ENCODE results near the gene RFXANK.
A peak's percentile ranks its signal among the peaks of the same experiment; 100 is the strongest.

RFXANK gene

GRCh38 chr19:19179548-19180441 lies 12.3 kb upstream of the RFXANK start:
- Mint-ChIP-seq H3K36me3 (ENCODE audit: low read depth) (peaks cover 31% of the 10 kb centered on the region), H3K4me3 (no peak overlapping the region), H3K27ac (no peak overlapping the region), H3K27me3 (ENCODE audit: low read depth) (no peaks in the 10 kb centered on the region), H3K4me1 (ENCODE audit: low read depth) (no peaks in the 10 kb centered on the region), H3K9me3 (no peaks in the 10 kb centered on the region)
- DNase-seq (ENCODE audit: low spot score), result no peak

DNA sequence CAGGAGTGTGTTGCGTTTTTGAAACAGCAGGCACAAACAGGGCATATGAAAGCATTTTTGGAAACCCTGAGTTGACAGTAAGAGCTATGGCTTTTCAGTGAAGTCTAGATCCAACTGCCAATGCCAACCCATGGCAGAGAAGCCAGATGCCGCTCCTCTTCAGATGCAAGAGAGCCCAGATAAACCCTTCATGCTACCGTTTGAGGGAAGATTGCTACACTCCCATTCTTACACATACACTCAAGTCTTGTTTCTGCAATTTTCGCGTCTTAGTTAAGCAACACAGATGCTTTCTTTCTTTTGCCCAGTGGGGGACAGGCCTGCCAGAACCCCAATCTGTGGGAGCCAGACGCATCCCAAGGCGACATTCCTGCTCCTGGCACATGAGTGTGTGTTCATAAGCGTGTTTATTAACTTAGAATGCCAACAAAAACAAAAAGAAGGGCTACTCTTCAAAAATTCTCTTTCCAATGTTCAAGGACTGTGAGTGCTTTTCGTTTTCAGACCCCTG lies 10.5 kb upstream of the RFXANK start:
- Mint-ChIP-seq H3K4me1 (ENCODE audit: low read depth) (peaks cover 3% of the 10 kb centered on the region), H3K27ac (no peak overlapping the region), H3K9me3 (no peaks in the 10 kb centered on the region), H3K27me3 (ENCODE audit: low read depth) (no peaks in the 10 kb centered on the region), H3K4me3 (no peak overlapping the region), H3K36me3 (ENCODE audit: low read depth) (peaks cover 38% of the 10 kb centered on the region)
- DNase-seq (ENCODE audit: low spot score), result no peak

GRCh38 chr19:19185853-19186740 lies 6.0 kb upstream of the RFXANK start:
- DNase-seq (ENCODE audit: low spot score), result peak; percentile 41
- Mint-ChIP-seq H3K27me3 (ENCODE audit: low read depth) (no peaks in the 10 kb centered on the region), H3K36me3 (ENCODE audit: low read depth) (peaks cover 32% of the 10 kb centered on the region), H3K4me3 (no peak overlapping the region), H3K9me3 (no peaks in the 10 kb centered on the region), H3K4me1 (ENCODE audit: low read depth) (peaks cover 15% of the 10 kb centered on the region), H3K27ac (no peak overlapping the region)

DNA sequence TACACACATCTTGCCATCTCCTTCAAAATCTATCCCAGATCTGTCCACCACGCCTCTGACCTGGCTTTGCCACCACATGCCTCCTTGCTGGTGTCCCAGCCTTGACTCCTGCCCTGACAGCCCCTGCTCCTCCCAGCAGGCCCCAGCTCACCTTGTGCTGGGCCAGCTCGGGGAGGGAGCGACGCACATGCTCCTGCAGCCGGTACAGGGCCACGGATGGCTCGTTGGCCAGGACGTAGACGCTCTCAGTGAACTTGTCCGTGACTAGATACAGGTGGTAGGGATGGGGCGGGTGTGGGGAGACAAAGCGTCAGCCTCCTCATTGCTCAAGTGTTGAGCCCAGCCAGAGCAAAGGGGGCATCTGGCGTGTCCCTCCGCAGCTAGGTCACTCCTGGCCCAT lies 5.3 kb upstream of the RFXANK start:
- no peaks in the 10 kb centered on the region for H3K27me3 Mint-ChIP-seq (ENCODE audit: low read depth)
- H3K4me3 Mint-ChIP-seq, result no peak overlapping the region
- no peak overlapping the region for H3K27ac Mint-ChIP-seq
- H3K4me1 Mint-ChIP-seq (ENCODE audit: low read depth), result peaks cover 15% of the 10 kb centered on the region
- no peaks in the 10 kb centered on the region for H3K9me3 Mint-ChIP-seq
- DNase-seq (ENCODE audit: low spot score), result no peak
- H3K36me3 Mint-ChIP-seq (ENCODE audit: low read depth), result peaks cover 27% of the 10 kb centered on the region

- DNase-seq (ENCODE audit: low spot score), result no peak
- Mint-ChIP-seq H3K36me3 (ENCODE audit: low read depth) (peaks cover 19% of the 10 kb centered on the region), H3K4me3 (peak overlapping the region; percentile 98), H3K27ac (peak overlapping the region; percentile 98), H3K27me3 (ENCODE audit: low read depth) (no peaks in the 10 kb centered on the region), H3K9me3 (no peaks in the 10 kb centered on the region), H3K4me1 (ENCODE audit: low read depth) (peaks cover 20% of the 10 kb centered on the region)
Measured at GRCh38 chr19:19191768-19192077, 335 bp upstream of the RFXANK start.

DNA sequence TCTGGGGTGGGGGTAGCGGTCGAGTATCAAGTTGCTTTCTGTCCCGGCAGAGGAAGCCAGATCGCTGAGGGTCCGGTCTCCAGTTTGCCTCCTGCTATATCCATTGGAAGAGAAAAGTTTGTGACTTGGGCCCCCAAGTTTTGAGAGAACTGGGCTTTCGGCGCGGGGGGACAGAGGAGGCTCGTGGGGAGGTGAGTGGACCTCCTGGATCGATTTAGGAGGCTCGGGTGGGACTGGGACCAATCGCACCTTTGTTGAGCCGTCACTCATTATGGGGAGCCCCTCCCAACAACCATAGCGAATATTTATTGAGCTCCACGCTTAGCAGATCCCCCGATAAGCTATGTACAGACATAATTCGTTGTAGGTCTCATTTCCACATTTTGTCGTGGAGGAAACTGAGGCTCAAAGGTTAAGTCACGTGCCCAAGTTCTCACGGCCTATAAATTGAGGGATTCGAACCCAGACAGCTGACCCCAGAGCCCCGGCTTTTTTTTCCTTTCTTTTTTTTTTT lies 909 bp downstream of the RFXANK start:
- peaks cover 17% of the 10 kb centered on the region for H3K36me3 Mint-ChIP-seq (ENCODE audit: low read depth)
- no peaks in the 10 kb centered on the region for H3K9me3 Mint-ChIP-seq
- no peak for DNase-seq (ENCODE audit: low spot score)
- no peaks in the 10 kb centered on the region for H3K27me3 Mint-ChIP-seq (ENCODE audit: low read depth)
- peak overlapping the region; percentile 98 for H3K4me3 Mint-ChIP-seq
- H3K27ac Mint-ChIP-seq, result peak overlapping the region; percentile 98
- H3K4me1 Mint-ChIP-seq (ENCODE audit: low read depth), result peaks cover 20% of the 10 kb centered on the region

DNA sequence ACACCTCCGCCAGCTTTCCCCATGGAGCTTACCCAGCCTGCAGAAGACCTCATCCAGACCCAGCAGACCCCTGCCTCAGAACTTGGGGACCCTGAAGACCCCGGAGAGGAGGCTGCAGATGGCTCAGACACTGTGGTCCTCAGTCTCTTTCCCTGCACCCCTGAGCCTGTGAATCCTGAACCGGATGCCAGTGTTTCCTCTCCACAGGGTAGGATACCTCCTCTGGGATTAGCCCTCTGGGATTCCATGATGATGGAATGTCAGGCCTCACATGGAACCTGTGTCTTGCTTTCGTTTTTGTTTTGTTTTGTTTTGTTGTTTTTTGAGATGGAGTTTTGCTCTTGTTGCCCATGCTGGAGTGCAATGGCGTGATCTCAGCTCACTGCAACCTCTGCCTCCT lies 1.9 kb downstream of the RFXANK start:
- peak overlapping the region; percentile 98 for H3K4me3 Mint-ChIP-seq
- peaks cover 22% of the 10 kb centered on the region for H3K36me3 Mint-ChIP-seq (ENCODE audit: low read depth)
- DNase-seq (ENCODE audit: low spot score), result no peak
- no peaks in the 10 kb centered on the region for H3K27me3 Mint-ChIP-seq (ENCODE audit: low read depth)
- H3K27ac Mint-ChIP-seq, result peak overlapping the region; percentile 76
- no peaks in the 10 kb centered on the region for H3K9me3 Mint-ChIP-seq
- peaks cover 20% of the 10 kb centered on the region for H3K4me1 Mint-ChIP-seq (ENCODE audit: low read depth)

- Mint-ChIP-seq H3K27ac (peak overlapping the region; percentile 90), H3K36me3 (ENCODE audit: low read depth) (peaks cover 27% of the 10 kb centered on the region), H3K9me3 (peaks cover 2% of the 10 kb centered on the region), H3K4me3 (peak overlapping the region; percentile 93), H3K4me1 (ENCODE audit: low read depth) (peaks cover 16% of the 10 kb centered on the region), H3K27me3 (ENCODE audit: low read depth) (no peaks in the 10 kb centered on the region)
- no peak for DNase-seq (ENCODE audit: low spot score)
Measured at GRCh38 chr19:19201697-19202630, 9.9 kb downstream of the RFXANK start.

DNA sequence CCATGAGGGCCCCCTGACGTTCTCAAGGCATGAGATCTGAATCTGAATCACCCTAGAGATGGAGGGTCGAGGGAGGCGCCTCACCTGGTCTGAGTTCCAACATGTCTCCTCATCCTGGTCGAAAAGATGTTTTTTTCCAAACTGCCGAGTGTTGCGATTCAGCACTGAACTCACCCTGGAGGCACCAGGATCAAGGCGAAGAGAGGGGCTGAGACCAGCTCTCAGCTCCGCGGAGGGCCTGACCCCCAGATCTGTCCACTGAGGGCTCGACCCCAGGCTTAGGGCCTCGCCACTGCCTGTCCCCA lies 10.6 kb downstream of the RFXANK start:
- peak overlapping the region; percentile 90 for H3K27ac Mint-ChIP-seq

DNA sequence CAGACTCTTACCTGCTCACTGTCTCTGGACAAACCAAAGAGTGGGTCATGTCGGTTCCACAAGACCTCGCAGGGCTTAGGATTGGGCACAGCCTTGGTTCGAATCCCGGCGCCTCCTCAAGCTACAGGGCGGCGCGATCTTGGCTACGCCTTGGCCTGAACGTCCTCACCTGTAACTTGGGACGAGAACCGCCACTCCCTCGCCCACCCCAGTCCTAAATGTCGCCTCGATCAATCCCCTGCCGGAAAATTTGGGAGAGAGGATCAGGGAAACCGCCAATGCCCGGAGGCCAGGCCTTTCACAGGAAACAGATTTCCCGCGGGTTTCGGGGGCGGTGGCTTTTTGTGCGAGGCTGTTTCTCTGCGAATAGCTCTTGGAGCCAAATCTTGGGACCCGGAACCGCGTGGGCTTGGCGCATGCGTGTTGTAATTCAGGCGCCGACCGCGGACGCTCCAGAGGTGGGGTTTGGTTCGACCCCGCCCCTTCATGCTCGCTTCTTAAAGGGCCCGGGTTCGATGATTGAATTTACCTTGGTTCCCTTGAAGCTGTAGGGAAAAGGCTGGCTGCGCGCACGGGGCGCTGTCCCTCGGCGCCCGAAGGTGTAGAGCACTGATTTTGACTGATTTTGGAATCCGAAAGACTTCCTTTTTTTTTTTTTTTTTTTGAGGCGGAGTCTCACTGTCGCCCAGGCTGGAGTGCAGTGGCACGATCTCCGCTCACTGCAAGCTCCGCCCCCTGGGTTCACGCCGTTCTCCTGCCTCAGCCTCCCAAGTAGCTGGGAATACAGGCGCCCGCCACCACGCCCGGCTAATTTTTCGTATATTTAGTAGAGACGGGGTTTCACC lies 11.2 kb downstream of the RFXANK start, which contains the start of gene NR2C2AP:
Gene NR2C2AP (minus strand): TSS at position 403 of the 845 bp plus-strand sequence. CDS start 354 bp downstream, at position 49.
- H3K4me3 Mint-ChIP-seq, result peak within 1 kb of the TSS; percentile 93
- peak within 1 kb of the TSS; percentile 90 for H3K27ac Mint-ChIP-seq
- peaks cover 26% of the 10 kb centered on the region for H3K4me1 Mint-ChIP-seq (ENCODE audit: low read depth)
- peak; percentile 93 for DNase-seq (ENCODE audit: low spot score)
- H3K9me3 Mint-ChIP-seq, result peaks cover 11% of the 10 kb centered on the region
- no peaks in the 10 kb centered on the region for H3K27me3 Mint-ChIP-seq (ENCODE audit: low read depth)
- peaks cover 30% of the 10 kb centered on the region for H3K36me3 Mint-ChIP-seq (ENCODE audit: low read depth)

More for the DNA sequence above, 10.6 kb downstream of the RFXANK start:
- peak overlapping the region; percentile 93 for H3K4me3 Mint-ChIP-seq
- DNase-seq (ENCODE audit: low spot score), result no peak
- peaks cover 31% of the 10 kb centered on the region for H3K36me3 Mint-ChIP-seq (ENCODE audit: low read depth)
- peaks cover 23% of the 10 kb centered on the region for H3K4me1 Mint-ChIP-seq (ENCODE audit: low read depth)
- H3K27me3 Mint-ChIP-seq (ENCODE audit: low read depth), result no peaks in the 10 kb centered on the region
- peaks cover 9% of the 10 kb centered on the region for H3K9me3 Mint-ChIP-seq

DNA sequence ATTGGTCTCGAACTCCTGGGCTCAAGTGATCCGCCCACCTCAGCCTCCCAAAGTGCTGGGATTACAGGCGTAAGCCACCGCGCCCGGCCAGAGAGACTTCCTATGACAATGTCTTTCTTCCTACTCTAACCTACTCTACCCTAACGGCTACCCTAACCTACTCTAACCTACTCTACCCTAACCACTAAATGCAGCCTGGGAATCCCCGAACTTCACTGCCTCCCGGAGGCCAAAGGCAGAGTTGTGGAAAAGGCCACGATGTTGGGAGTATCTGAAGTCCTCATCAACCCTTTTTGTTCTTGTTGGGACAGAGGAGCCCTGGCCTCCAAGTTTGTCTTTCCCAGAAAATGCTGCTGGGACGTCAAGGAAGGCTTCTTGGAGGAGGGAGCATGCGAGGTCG lies 12.1 kb downstream of the RFXANK start:
- Mint-ChIP-seq H3K4me1 (ENCODE audit: low read depth) (peaks cover 26% of the 10 kb centered on the region), H3K9me3 (peaks cover 11% of the 10 kb centered on the region), H3K27ac (peak overlapping the region; percentile 35), H3K27me3 (ENCODE audit: low read depth) (no peaks in the 10 kb centered on the region), H3K36me3 (ENCODE audit: low read depth) (peaks cover 24% of the 10 kb centered on the region), H3K4me3 (peak overlapping the region; percentile 93)
- no peak for DNase-seq (ENCODE audit: low spot score)

Measured in T-helper 2 cell treated with Interferon-gamma antibody and Interleukin-4, amounts not matched to agents 5 μg/mL and 100 μg/mL, for 36 hours (primary cell).